ENCODE results near the gene CORO6. TPM values are rescaled to one million over a fixed set of nuclear protein-coding genes. Genes with fewer than 3 reads are reported as not detected.
A peak's percentile ranks its signal among the peaks of the same experiment; 100 is the strongest.

CORO6 gene
- total and polyA plus RNA-seq, 3 experiments from 2014 or later, result 0.17 to 2.9 (median 2.5) TPM

- no peaks in the 10 kb centered on the region for H3K27me3 Mint-ChIP-seq
- no peaks in the 10 kb centered on the region for H3K9me3 Mint-ChIP-seq
- H3K36me3 ChIP-seq (ENCODE audit: insufficient read depth, low read length), result peaks cover 3% of the 10 kb centered on the region
- H3K4me3 ChIP-seq (ENCODE audit: low read length), result no peak overlapping the region
- ChIA-PET POLR2A (interaction anchor here (1.6 to 1.9 kb wide), 2 partner anchors 9 to 204 kb away, joined by 4 to 6 read pairs; no protein-coding TSS in a partner anchor), CTCF (interaction anchor here (0.6 to 26.2 kb wide), 12 partner anchors 6 to 206 kb away, joined by 3 to 436 read pairs (median 6); partner anchors contain the start of gene ANKRD13B)
- H3K4me1 ChIP-seq (ENCODE audit: insufficient read depth, low read length), result peaks cover 6% of the 10 kb centered on the region
- H3K27ac ChIP-seq (ENCODE audit: low read depth, low read length), result no peak overlapping the region
- peaks cover 0 to 50% (median 0%) of the 10 kb centered on the region in 3 donors for H3K36me3 Mint-ChIP-seq
- no peak overlapping the region for H3K27ac Mint-ChIP-seq
- H3K4me3 Mint-ChIP-seq, result peak overlapping the region in 1 of 7 donors; percentile 36
- no peaks in the 10 kb centered on the region for H3K9me3 ChIP-seq (ENCODE audit: low read length)
- DNase-seq, result peak in 1 of 5 donors; percentile 14
- no peaks in the 10 kb centered on the region for H3K27me3 ChIP-seq (ENCODE audit: insufficient read depth, low read length, poor library complexity, severe bottlenecking)
- H3K4me1 Mint-ChIP-seq, result peaks cover 11 to 22% (median 16%) of the 10 kb centered on the region in 3 donors
These were observed 49.2 kb downstream of the CORO6 start for GRCh38 chr17:29573558-29573869.

- peak overlapping the region in 1 of 7 donors; percentile 36 for H3K4me3 Mint-ChIP-seq
- peak; percentile 34 to 71 (median 51) for DNase-seq
- Histone ChIP-seq H3K9me3 (ENCODE audit: low read length) (no peaks in the 10 kb centered on the region), H3K27ac (ENCODE audit: low read depth, low read length) (no peak overlapping the region), H3K36me3 (ENCODE audit: insufficient read depth, low read length) (peaks cover 1% of the 10 kb centered on the region), H3K4me3 (ENCODE audit: low read length) (no peak overlapping the region), H3K27me3 (ENCODE audit: insufficient read depth, low read length, poor library complexity, severe bottlenecking) (no peaks in the 10 kb centered on the region), H3K4me1 (ENCODE audit: insufficient read depth, low read length) (peaks cover 6% of the 10 kb centered on the region)
- no peaks in the 10 kb centered on the region for H3K27me3 Mint-ChIP-seq
- H3K27ac Mint-ChIP-seq, result peak overlapping the region in 1 of 8 donors; percentile 3
- POLR2A ChIA-PET, result interaction anchor here (0.6 to 1.9 kb wide), 4 partner anchors 9 to 203 kb away, joined by 3 to 6 read pairs (median 4); no protein-coding TSS in a partner anchor
- peaks cover 0 to 48% (median 0%) of the 10 kb centered on the region in 3 donors for H3K36me3 Mint-ChIP-seq
- CTCF ChIA-PET, result interaction anchor here (0.6 to 26.2 kb wide), 13 partner anchors 7 to 206 kb away, joined by 3 to 436 read pairs (median 6); partner anchors contain the start of gene ANKRD13B
- H3K9me3 Mint-ChIP-seq, result no peaks in the 10 kb centered on the region
- peaks cover 13 to 22% (median 16%) of the 10 kb centered on the region in 3 donors for H3K4me1 Mint-ChIP-seq
These were observed 49.8 kb downstream of the CORO6 start for GRCh38 chr17:29572691-29573557.

- no peaks in the 10 kb centered on the region for H3K27me3 ChIP-seq (ENCODE audit: insufficient read depth, low read length, poor library complexity, severe bottlenecking)
- H3K27me3 Mint-ChIP-seq, result no peaks in the 10 kb centered on the region
- H3K9me3 Mint-ChIP-seq, result no peaks in the 10 kb centered on the region
- peak in 1 of 5 donors; percentile 48 for DNase-seq
- H3K36me3 ChIP-seq (ENCODE audit: insufficient read depth, low read length), result no peaks in the 10 kb centered on the region
- peaks cover 6% of the 10 kb centered on the region for H3K4me1 ChIP-seq (ENCODE audit: insufficient read depth, low read length)
- H3K36me3 Mint-ChIP-seq, result peaks cover 0 to 44% (median 0%) of the 10 kb centered on the region in 3 donors
- peak overlapping the region in 2 of 7 donors; percentile 16 to 66 for H3K4me3 Mint-ChIP-seq
- CTCF ChIA-PET, result interaction anchor here (0.7 to 26.2 kb wide), 11 partner anchors 8 to 202 kb away, joined by 3 to 436 read pairs (median 7); partner anchors contain the start of gene ANKRD13B
- no peaks in the 10 kb centered on the region for H3K9me3 ChIP-seq (ENCODE audit: low read length)
- no peak overlapping the region for H3K27ac ChIP-seq (ENCODE audit: low read depth, low read length)
- H3K4me3 ChIP-seq (ENCODE audit: low read length), result no peak overlapping the region
- peaks cover 13 to 22% (median 16%) of the 10 kb centered on the region in 3 donors for H3K4me1 Mint-ChIP-seq
- H3K27ac Mint-ChIP-seq, result no peak overlapping the region
- POLR2A ChIA-PET, result interaction anchor here (0.6 to 1.9 kb wide), 3 partner anchors 11 to 202 kb away, joined by 3 to 6 read pairs (median 3); no protein-coding TSS in a partner anchor
These were observed 50.6 kb downstream of the CORO6 start for GRCh38 chr17:29571883-29572681.

GRCh38 chr17:29571486-29571882 is 51.2 kb downstream of the CORO6 start:
- H3K27ac Mint-ChIP-seq, result no peak overlapping the region
- DNase-seq, result peak in 1 of 5 donors; percentile 45
- peaks cover 13 to 22% (median 16%) of the 10 kb centered on the region in 3 donors for H3K4me1 Mint-ChIP-seq
- Histone ChIP-seq H3K27me3 (ENCODE audit: insufficient read depth, low read length, poor library complexity, severe bottlenecking) (no peaks in the 10 kb centered on the region), H3K4me3 (ENCODE audit: low read length) (no peak overlapping the region), H3K4me1 (ENCODE audit: insufficient read depth, low read length) (peaks cover 6% of the 10 kb centered on the region), H3K27ac (ENCODE audit: low read depth, low read length) (no peak overlapping the region), H3K36me3 (ENCODE audit: insufficient read depth, low read length) (no peaks in the 10 kb centered on the region), H3K9me3 (ENCODE audit: low read length) (no peaks in the 10 kb centered on the region)
- peaks cover 0 to 39% (median 0%) of the 10 kb centered on the region in 3 donors for H3K36me3 Mint-ChIP-seq
- peak overlapping the region in 2 of 7 donors; percentile 15 to 16 for H3K4me3 Mint-ChIP-seq
- H3K27me3 Mint-ChIP-seq, result no peaks in the 10 kb centered on the region
- POLR2A ChIA-PET, result no interaction called here
- no peaks in the 10 kb centered on the region for H3K9me3 Mint-ChIP-seq
- CTCF ChIA-PET, result interaction anchor here (0.7 to 26.2 kb wide), 5 partner anchors 8 to 201 kb away, joined by 3 to 436 read pairs (median 81); partner anchors contain the start of gene ANKRD13B

- Histone ChIP-seq H3K9me3 (ENCODE audit: low read length) (no peaks in the 10 kb centered on the region), H3K4me1 (ENCODE audit: insufficient read depth, low read length) (peaks cover 11% of the 10 kb centered on the region), H3K27me3 (ENCODE audit: insufficient read depth, low read length, poor library complexity, severe bottlenecking) (no peaks in the 10 kb centered on the region), H3K27ac (ENCODE audit: low read depth, low read length) (no peak overlapping the region), H3K36me3 (ENCODE audit: insufficient read depth, low read length) (no peaks in the 10 kb centered on the region), H3K4me3 (ENCODE audit: low read length) (no peak overlapping the region)
- no peaks in the 10 kb centered on the region for H3K9me3 Mint-ChIP-seq
- no peaks in the 10 kb centered on the region for H3K27me3 Mint-ChIP-seq
- H3K4me1 Mint-ChIP-seq, result peaks cover 19 to 28% (median 22%) of the 10 kb centered on the region in 3 donors
- DNase-seq, result peak in 1 of 5 donors; percentile 16
- H3K4me3 Mint-ChIP-seq, result peak overlapping the region; percentile 12 to 89 (median 59)
- peak overlapping the region in 4 of 8 donors; percentile 3 to 81 (median 55) for H3K27ac Mint-ChIP-seq
- ChIA-PET POLR2A (no interaction called here), CTCF (interaction anchor here (6.6 to 26.2 kb wide), 4 partner anchors 9 to 200 kb away, joined by 46 to 436 read pairs (median 97); partner anchors contain the start of gene ANKRD13B)
- peaks cover 0 to 34% (median 0%) of the 10 kb centered on the region in 3 donors for H3K36me3 Mint-ChIP-seq
These were observed 52.2 kb downstream of the CORO6 start for GRCh38 chr17:29570521-29570920.

GRCh38 chr17:29569245-29569950 is 53.3 kb downstream of the CORO6 start:
- Histone ChIP-seq H3K27ac (ENCODE audit: low read depth, low read length) (no peak overlapping the region), H3K27me3 (ENCODE audit: insufficient read depth, low read length, poor library complexity, severe bottlenecking) (no peaks in the 10 kb centered on the region), H3K36me3 (ENCODE audit: insufficient read depth, low read length) (no peaks in the 10 kb centered on the region), H3K4me1 (ENCODE audit: insufficient read depth, low read length) (peaks cover 20% of the 10 kb centered on the region), H3K4me3 (ENCODE audit: low read length) (peak overlapping the region; percentile 15), H3K9me3 (ENCODE audit: low read length) (no peaks in the 10 kb centered on the region)
- no peak for DNase-seq
- Mint-ChIP-seq H3K27ac (peak overlapping the region in 7 of 8 donors; percentile 73 to 93 (median 83)), H3K4me1 (peaks cover 25 to 37% (median 30%) of the 10 kb centered on the region in 3 donors), H3K9me3 (no peaks in the 10 kb centered on the region), H3K36me3 (peaks cover 0 to 22% (median 0%) of the 10 kb centered on the region in 3 donors), H3K27me3 (no peaks in the 10 kb centered on the region), H3K4me3 (peak overlapping the region; percentile 83 to 95 (median 86))
- ChIA-PET CTCF (interaction anchor here (6.6 to 26.2 kb wide), 4 partner anchors 10 to 199 kb away, joined by 46 to 436 read pairs (median 97); partner anchors contain the start of gene ANKRD13B), POLR2A (interaction anchor here (1.0 to 2.0 kb wide), 2 partner anchors 23 to 275 kb away, joined by 3 to 9 read pairs; partner anchors contain the start of genes ANKRD13B and NUFIP2)

Measured in CD8-positive, alpha-beta memory T cell (primary cell).